C4-2B (cell line): ENCODE measurements around the gene HOXB1.

Experiments used
- H3K27ac ChIP-seq: fragments of 450-650 bp; 2 replicates; pipeline ENCODE4 v1.5.1; 2017
- CTCF ChIP-seq: fragments of 450-650 bp; conservative IDR thresholded peaks from 2 replicates; pipeline ENCODE4 v1.5.1; 2017; ENCODE audit warnings: mild to moderate bottlenecking
- ZFX ChIP-seq: fragments of 450-650 bp; IDR thresholded peaks from 2 replicates; pipeline ENCODE4 v1.6.1; 2017

The HOXB1 gene

GRCh38 chr17:48506246-48506645 is 24.6 kb downstream of the HOXB1 start:
- no peak for TF ChIP-seq CTCF
- TF ChIP-seq ZFX, result no peak
- H3K27ac ChIP-seq, result no peak overlapping the region

- no peak for TF ChIP-seq ZFX
- TF ChIP-seq CTCF, result no peak
- H3K27ac ChIP-seq, result no peak overlapping the region
These were observed 25.0 kb downstream of the HOXB1 start for GRCh38 chr17:48505788-48506187.

- no peak overlapping the region for H3K27ac ChIP-seq
- TF ChIP-seq CTCF, result no peak
- no peak for TF ChIP-seq ZFX
These were observed 25.9 kb downstream of the HOXB1 start for GRCh38 chr17:48504953-48505352.

GRCh38 chr17:48503747-48504146 is 27.1 kb downstream of the HOXB1 start:
- TF ChIP-seq CTCF, result no peak
- TF ChIP-seq ZFX, result no peak
- no peak overlapping the region for H3K27ac ChIP-seq

GRCh38 chr17:48502901-48503300 is 27.9 kb downstream of the HOXB1 start:
- no peak overlapping the region for H3K27ac ChIP-seq
- TF ChIP-seq ZFX (no peak), CTCF (no peak)

- TF ChIP-seq CTCF (no peak), ZFX (no peak)
- H3K27ac ChIP-seq, result no peak overlapping the region
These were observed 28.5 kb downstream of the HOXB1 start for GRCh38 chr17:48502312-48502711.

- TF ChIP-seq ZFX (no peak), CTCF (no peak)
- no peak overlapping the region for H3K27ac ChIP-seq
These were observed 30.1 kb downstream of the HOXB1 start for GRCh38 chr17:48500435-48501426.
